ENCODE measurements around the gene ZNF865. TPM values are rescaled to one million over a fixed set of nuclear protein-coding genes. Genes with fewer than 3 reads are reported as not detected.

ZNF865 gene
- total and polyA plus RNA-seq, 2 of the 8 experiments (the other 6 are each of a cell fraction or from before 2014, with no cell fraction given): 3.5 to 13.6 TPM

- Histone ChIP-seq H3K36me3 (ENCODE audit: control insufficient read depth in 2 of 4, insufficient read depth in 4 of 4, low read length in 3 of 4) (peaks cover 0 to 10% (median 8%) of the 10 kb centered on the region in 4 experiments; a peak in 3 of 8 replicates), H2BK5ac (ENCODE audit: low read depth, low read length) (no peak overlapping the region), H3K4ac (replicated peaks; ENCODE audit: insufficient read length, low read depth, low read length) (no peak overlapping the region), H2AFZ (ENCODE audit: low read length) (no peak overlapping the region), H3K79me1 (ENCODE audit: low read depth, low read length) (peaks cover 3% of the 10 kb centered on the region), H4K91ac (replicated peaks; ENCODE audit: insufficient read length, low read length) (no peak overlapping the region), H4K20me1 (replicated peaks in 1 of 2; ENCODE audit: control insufficient read depth in 1 of 2, insufficient read depth in 2 of 2, low read length in 2 of 2) (peaks cover 0 to 2% of the 10 kb centered on the region in 2 experiments), H3K18ac (ENCODE audit: extremely low read depth, low read length) (no peak overlapping the region), H3K9ac (replicated peaks in 1 of 4; ENCODE audit: extremely low read depth in 1 of 4, low read depth in 3 of 4, low read length in 3 of 4) (no peak overlapping the region), H2BK12ac (ENCODE audit: low read depth, low read length) (no peak overlapping the region), H3K23ac (ENCODE audit: insufficient read length) (no peak overlapping the region), H3K14ac (ENCODE audit: insufficient read length) (no peak overlapping the region), H3K23me2 (ENCODE audit: low read depth, low read length) (peaks cover 10% of the 10 kb centered on the region; the same call in 1 of the 2 replicates), H2AK5ac (ENCODE audit: low read depth, low read length) (no peak overlapping the region), H3K27ac (ENCODE audit: low read depth, low read length) (no peak overlapping the region), H4K5ac (ENCODE audit: insufficient read length, low read depth, low read length) (no peak overlapping the region), H2BK20ac (ENCODE audit: low read length) (no peak overlapping the region), H3K4me1 (replicated peaks in 1 of 4; ENCODE audit: control insufficient read depth in 3 of 4, insufficient read depth in 4 of 4, low read length in 3 of 4) (peaks cover 0 to 9% (median 6%) of the 10 kb centered on the region in 4 experiments; a peak in 4 of 7 replicates), H2BK120ac (replicated peaks; ENCODE audit: low read depth, low read length) (no peak overlapping the region), H3K56ac (replicated peaks; ENCODE audit: insufficient read length, low read depth, low read length) (no peak overlapping the region), H3K4me2 (ENCODE audit: insufficient read depth in 1 of 2, low read depth in 2 of 2, low read length in 2 of 2) (no peak overlapping the region), H4K8ac (ENCODE audit: extremely low read depth, insufficient read depth, low read length) (no peak overlapping the region), H3K27me3 (replicated peaks in 1 of 4; ENCODE audit: control insufficient read depth in 3 of 4, extremely low read depth in 1 of 4, insufficient read depth in 3 of 4, low read length in 3 of 4) (peaks cover 0 to 2% (median 0%) of the 10 kb centered on the region in 4 experiments; a peak in 1 of 7 replicates), H3K9me3 (ENCODE audit: insufficient read depth in 2 of 2, low read depth in 1 of 2, low read length in 1 of 2) (no peaks in the 10 kb centered on the region), H3K79me2 (ENCODE audit: control insufficient read depth in 1 of 2, insufficient read depth in 2 of 2, low read length in 2 of 2) (peaks cover 0 to 3% of the 10 kb centered on the region in 2 experiments; a peak in 2 of 4 replicates), H3K4me3 (ENCODE audit: extremely low read depth in 1 of 4, insufficient read depth in 2 of 4, low read depth in 3 of 4, low read length in 4 of 4) (no peak overlapping the region), H2BK15ac (ENCODE audit: low read length) (no peak overlapping the region)
- FAIRE-seq: no peak
- no peak for DNase-seq (ENCODE audit: low read depth in 1 of 2, low spot score in 2 of 2)
- CTCF ChIA-PET (ENCODE audit: partially characterized antibody): interaction anchor here (1.0 to 2.6 kb wide), 2 partner anchors 10 to 35 kb away, joined by 3 to 10 read pairs; partner anchors contain the start of gene ZNF865
- POLR2A ChIA-PET (ENCODE audit: partially characterized antibody): interaction anchor here (0.7 to 3.7 kb wide), 4 partner anchors 8 to 44 kb away, joined by 3 to 27 read pairs (median 4); partner anchors contain the start of gene ZNF579
- TF ChIP-seq HDAC2 (IDR thresholded peaks at IDR 0.05; ENCODE audit: borderline replicate concordance in 1 of 2, low read depth in 2 of 2, low read length in 2 of 2) (no peak), CTCF (IDR thresholded peaks at IDR 0.05; ENCODE audit: control extremely low read depth in 1 of 3, insufficient read depth in 1 of 3, low read depth in 1 of 3, low read length in 3 of 3) (no peak), CREB1 (IDR thresholded peaks at IDR 0.05) (no peak), CBX5 (IDR thresholded peaks at IDR 0.05; ENCODE audit: low read depth, low read length) (no peak), SIRT6 (IDR thresholded peaks at IDR 0.05; ENCODE audit: low read length) (no peak), CHD1 (IDR thresholded peaks at IDR 0.05; ENCODE audit: low read depth, low read length) (no peak), CTBP2 (IDR thresholded peaks at IDR 0.05; ENCODE audit: borderline replicate concordance, insufficient read depth, insufficient read length, low read length) (no peak), POU5F1 (IDR thresholded peaks at IDR 0.05; ENCODE audit: low read depth, low read length) (no peak)
- WGBS, 2 experiments (ENCODE audit: extremely low coverage in 1 of 2, insufficient coverage in 1 of 2, insufficient read length in 1 of 2, insufficient replicate concordance in 2 of 2, low coverage in 1 of 2, low lambda C conversion rate in 2 of 2, missing lambda C conversion rate in 1 of 2): 70% methylated on average over 3 of the region's 3 CpGs; no CpG with 5 or more reads in 1 of the 2 experiments
These were observed 9.1 kb upstream of the ZNF865 start for GRCh38 chr19:55596304-55596703.

Data from H1 (cell line).